ENCODE measurements around the gene NACC2.

The NACC2 gene

GRCh38 chr9:136023410-136024225, 71.5 kb downstream of the NACC2 start:
- no peak for DNase-seq (ENCODE audit: low read depth, low spot score)

- no peak for DNase-seq (ENCODE audit: low read depth, low spot score)
These were observed 72.2 kb downstream of the NACC2 start for GRCh38 chr9:136022731-136023409.

GRCh38 chr9:136021872-136022681, 73.0 kb downstream of the NACC2 start:
- DNase-seq (ENCODE audit: low read depth, low spot score) = no peak

- no peak for DNase-seq (ENCODE audit: low read depth, low spot score)
These were observed 73.8 kb downstream of the NACC2 start for GRCh38 chr9:136021171-136021871.

- no peak for DNase-seq (ENCODE audit: low read depth, low spot score)
These were observed 74.4 kb downstream of the NACC2 start for GRCh38 chr9:136020671-136021070.

- DNase-seq (ENCODE audit: low read depth, low spot score) = no peak
These were observed 74.9 kb downstream of the NACC2 start for GRCh38 chr9:136020206-136020605.

GRCh38 chr9:136019681-136020060, 75.4 kb downstream of the NACC2 start:
- DNase-seq (ENCODE audit: low read depth, low spot score) = no peak

- no peak for DNase-seq (ENCODE audit: low read depth, low spot score)
These were observed 75.9 kb downstream of the NACC2 start for GRCh38 chr9:136019041-136019680.

GRCh38 chr9:136018257-136019031, 76.6 kb downstream of the NACC2 start:
- no peak for DNase-seq (ENCODE audit: low read depth, low spot score)

- DNase-seq (ENCODE audit: low read depth, low spot score) = no peak
These were observed 77.5 kb downstream of the NACC2 start for GRCh38 chr9:136017289-136018190.

GRCh38 chr9:136016572-136017288, 78.4 kb downstream of the NACC2 start:
- no peak for DNase-seq (ENCODE audit: low read depth, low spot score)

- DNase-seq (ENCODE audit: low read depth, low spot score) = no peak
These were observed 79.2 kb downstream of the NACC2 start for GRCh38 chr9:136015656-136016571.

GRCh38 chr9:136014924-136015633, 80.0 kb downstream of the NACC2 start:
- no peak for DNase-seq (ENCODE audit: low read depth, low spot score)

- no peak for DNase-seq (ENCODE audit: low read depth, low spot score)
These were observed 80.8 kb downstream of the NACC2 start for GRCh38 chr9:136014147-136014923.

- DNase-seq (ENCODE audit: low read depth, low spot score) = no peak
These were observed 81.5 kb downstream of the NACC2 start for GRCh38 chr9:136013524-136014034.

GRCh38 chr9:136013116-136013515, 82.0 kb downstream of the NACC2 start:
- no peak for DNase-seq (ENCODE audit: low read depth, low spot score)
